Measurements from ENCODE around the gene OPN1MW3.
"Not testable (repeated sequence)": the region's sequence is repeated elsewhere in the genome, so short reads cannot be mapped to it uniquely, and the experiment has no call there.

OPN1MW3 gene

DNA sequence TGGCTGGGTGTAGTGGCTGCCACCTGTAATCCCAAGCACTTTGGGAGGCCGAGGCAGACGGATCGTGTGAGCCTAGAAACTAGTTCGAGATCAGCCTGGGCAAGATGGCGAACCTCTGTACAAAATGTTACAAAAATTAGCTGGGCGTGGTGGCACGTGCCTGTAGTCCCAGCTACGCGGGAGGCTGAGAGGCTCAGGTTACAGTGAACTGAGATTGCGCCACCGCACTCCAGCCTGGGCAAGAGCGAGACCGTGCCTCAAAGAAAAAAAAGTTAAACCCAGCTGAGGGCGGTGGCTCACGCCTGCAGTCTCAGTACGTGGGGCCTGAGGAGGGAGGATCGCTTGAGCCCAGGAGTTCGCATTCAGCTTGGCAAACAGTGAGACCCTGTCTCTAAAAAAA lies 39.3 kb downstream of the OPN1MW3 start:
- no peak for DNase-seq

- DNase-seq = no peak
Observed at GRCh38 chrX:154298312-154298711, 40.9 kb downstream of the OPN1MW3 start.

GRCh38 chrX:154300816-154301215 lies 43.4 kb downstream of the OPN1MW3 start:
- peak; percentile 83 for DNase-seq

DNA sequence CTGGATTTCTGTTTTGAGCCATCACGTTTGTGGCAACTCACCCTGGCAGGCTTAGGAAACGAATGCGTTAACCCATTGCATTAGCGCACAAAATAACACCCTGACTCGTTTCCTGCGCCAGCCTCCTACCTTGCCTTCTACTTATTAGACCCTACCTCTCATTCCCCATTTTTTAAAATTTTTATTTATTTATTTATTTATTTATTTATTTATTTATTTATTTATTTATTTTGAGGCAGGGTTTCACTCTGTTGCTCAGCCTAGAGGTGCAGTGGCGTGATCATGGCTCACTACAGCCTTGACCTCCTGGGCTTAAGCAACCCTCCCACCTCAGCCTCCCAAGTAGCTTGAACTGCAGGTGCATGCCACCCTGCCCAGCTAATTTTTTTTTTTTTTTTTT lies 45.6 kb downstream of the OPN1MW3 start:
- not testable (repeated sequence) for DNase-seq

GRCh38 chrX:154303476-154303875 lies 46.1 kb downstream of the OPN1MW3 start:
- DNase-seq = no peak

- no peak for DNase-seq
Observed at GRCh38 chrX:154304846-154305245, 47.5 kb downstream of the OPN1MW3 start.

DNA sequence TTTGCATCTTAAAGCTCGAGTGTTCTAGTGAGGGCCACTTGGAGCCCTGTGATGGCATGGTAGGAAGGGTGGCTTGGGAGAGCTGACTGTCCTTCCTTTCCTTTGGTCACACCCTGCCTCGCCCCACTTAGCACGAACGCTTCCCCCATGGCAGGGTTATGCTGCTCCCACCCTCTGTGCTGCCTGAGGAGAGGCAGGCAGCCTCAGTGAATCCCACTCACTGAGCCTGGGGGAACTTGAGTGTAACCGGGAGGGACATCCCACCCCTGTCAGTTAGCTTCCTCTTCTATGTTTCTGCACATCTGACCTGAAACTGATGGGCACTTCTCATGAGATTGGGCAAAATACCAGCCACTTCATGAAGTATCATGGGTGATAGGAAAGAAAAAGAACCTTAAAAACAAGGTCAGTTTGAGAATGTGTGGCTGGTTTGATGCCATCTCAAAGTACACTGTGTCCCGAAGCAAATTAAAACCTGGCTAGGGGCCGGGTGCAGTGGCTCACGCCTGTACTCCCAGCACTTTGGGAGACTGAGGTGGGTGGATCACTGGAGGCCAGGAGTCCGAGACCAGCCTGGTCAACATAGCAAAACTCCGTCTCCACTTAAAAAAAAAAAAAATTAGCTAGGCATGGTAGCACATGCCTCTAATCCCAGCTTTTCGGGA lies 48.3 kb downstream of the OPN1MW3 start:
- DNase-seq = peak; percentile 52

GRCh38 chrX:154307202-154307601 lies 49.8 kb downstream of the OPN1MW3 start:
- no peak for DNase-seq

DNA sequence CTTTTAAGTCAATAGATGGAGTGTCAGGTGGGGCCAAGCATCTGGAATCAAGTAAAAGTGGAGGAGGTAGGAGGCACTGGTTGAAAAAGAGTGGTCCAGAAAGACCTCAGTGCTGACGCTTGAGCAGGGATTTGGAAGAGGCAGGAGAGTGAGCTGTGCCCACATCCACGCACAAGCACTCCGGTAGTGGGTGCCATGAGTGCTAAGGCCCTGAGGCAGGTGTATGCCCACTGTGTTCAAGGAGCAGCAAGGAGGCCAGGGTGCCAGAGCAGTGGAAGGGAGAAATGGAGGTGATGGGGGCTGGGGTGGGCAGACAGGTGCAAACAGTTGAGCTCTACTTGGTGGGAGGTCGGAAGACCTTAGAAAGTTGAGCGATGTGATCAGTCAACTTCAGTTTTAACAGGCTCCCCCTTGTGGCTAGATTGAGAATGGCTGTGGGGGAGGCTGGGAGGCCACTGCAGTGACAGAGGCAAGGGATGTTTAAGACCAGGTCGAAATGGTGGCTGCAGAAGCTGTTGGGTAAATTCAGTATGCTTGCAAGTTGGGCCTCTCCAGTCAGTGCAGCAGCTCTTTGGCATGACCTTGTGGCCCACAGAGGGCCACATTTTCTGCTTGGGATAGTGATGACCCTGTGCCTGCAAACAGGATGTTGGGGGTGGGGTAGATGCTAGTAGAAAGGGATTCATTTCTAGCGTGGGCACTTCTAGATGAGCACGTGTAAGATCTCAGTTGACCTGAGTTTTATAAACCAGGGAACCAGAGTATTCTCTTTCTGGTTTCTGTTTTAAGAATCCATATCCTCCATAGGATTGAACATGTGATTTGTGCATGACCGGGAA lies 50.9 kb downstream of the OPN1MW3 start:
- peak; percentile 70 for DNase-seq

GRCh38 chrX:154309041-154309775 lies 51.8 kb downstream of the OPN1MW3 start:
- DNase-seq = no peak

DNA sequence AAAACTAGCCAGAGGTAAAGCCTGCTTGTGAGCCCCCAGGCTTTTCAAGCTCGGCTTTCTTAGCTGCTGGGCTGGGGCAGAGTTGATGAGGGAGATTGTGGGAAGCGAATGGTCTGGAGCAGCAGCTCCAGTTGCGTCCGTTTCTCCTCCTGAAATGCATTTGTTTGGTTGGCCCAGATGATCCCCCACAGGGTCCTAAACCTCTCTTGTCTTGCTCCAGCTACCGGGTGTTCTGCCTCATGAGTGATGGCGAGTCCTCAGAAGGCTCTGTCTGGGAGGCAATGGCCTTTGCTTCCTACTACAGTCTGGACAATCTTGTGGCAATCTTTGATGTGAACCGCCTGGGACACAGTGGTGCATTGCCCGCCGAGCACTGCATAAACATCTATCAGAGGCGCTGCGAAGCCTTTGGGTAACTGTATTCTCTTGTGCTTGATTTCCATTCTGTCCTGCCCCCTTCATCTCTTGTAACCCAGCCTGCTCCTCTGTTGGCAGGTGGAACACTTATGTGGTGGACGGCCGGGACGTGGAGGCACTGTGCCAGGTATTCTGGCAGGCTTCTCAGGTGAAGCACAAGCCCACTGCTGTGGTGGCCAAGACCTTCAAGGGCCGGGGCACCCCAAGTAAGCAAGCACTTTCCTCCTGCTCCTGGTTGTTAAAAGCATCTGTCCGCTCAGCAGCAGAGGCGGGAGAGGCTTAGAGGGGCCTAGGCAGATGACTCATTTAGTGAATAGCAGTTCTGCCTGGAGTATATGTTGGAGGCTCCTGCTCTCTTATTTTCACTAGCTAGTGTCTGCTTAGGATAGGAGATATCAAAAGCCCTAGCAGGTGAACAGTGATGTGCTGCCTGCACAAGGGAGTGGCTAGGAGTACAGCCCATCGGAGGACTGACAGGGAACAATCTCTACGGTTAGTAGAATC lies 53.5 kb downstream of the OPN1MW3 start:
- no peak for DNase-seq

GRCh38 chrX:154312116-154312515 lies 54.7 kb downstream of the OPN1MW3 start:
- no peak for DNase-seq

- peak; percentile 9 for DNase-seq
Observed at GRCh38 chrX:154313147-154313546, 55.8 kb downstream of the OPN1MW3 start.

GRCh38 chrX:154315416-154315815 lies 58.0 kb downstream of the OPN1MW3 start:
- no peak for DNase-seq

DNA sequence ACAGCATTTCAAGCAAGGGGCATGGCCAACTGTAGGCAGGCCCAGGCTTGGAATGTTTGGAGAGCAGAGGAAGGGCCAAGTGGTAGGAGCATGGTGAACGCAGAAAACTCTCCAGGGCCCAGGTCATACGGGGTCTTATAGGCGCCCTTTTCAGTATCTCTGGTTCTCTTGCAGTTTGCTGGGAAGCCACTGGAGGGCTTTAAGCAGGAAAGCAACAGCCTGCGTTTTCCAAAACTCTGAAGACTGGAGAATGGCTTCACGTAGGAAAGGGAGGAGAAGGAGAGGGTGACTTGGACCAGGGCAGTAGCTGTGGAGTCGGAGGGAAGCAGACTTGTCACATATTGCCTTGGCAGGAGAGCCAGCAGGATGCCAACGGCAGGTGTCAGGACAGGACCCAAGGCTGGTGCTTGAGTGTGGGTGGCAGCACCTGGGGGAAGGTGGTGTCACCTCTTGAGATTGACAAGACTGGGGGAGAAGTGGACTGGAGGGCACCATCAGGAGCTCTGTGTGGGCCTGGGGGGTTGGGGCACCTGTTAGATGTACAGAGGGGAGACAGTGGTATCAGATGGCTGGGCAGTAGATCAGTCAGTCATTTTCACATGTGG lies 60.1 kb downstream of the OPN1MW3 start:
- DNase-seq = peak; percentile 11

DNA sequence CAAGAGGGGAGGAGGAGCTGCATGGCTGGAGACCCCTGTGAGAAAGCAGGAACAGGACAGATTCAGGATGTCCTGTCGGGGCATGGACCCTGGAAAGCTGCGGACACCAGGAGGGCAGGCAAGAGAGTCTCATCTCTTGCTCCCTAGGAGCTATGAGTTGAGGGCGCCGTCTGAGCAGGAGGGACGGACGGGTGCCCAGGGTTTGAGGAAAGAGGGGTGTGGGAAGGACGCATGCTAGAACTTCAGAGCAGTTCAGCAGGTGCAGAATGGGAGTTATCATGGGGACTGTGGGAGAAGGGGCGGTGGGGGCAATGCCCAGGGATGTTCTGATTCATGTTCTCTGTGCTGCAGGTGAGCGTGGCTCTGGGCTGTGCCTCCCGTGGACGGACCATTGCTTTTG lies 63.0 kb downstream of the OPN1MW3 start:
- DNase-seq = no peak

Measured in inflammatory macrophage treated with lipopolysaccharide for 4 hours (primary cell).